Nephron (organoid): ENCODE results near the gene CDH23.
A peak's percentile ranks its signal among the peaks of the same experiment; 100 is the strongest.

Source experiments
- H3K27ac Mint-ChIP-seq, 3 experiments: 2 replicates each; pipeline ENCODE4 v1.8.0; 2020; ENCODE audit warnings: mixed read lengths in 3 of 3, mild to moderate bottlenecking in 2 of 3, moderate library complexity in 1 of 3
- H3K27me3 Mint-ChIP-seq: 2 replicates; pipeline ENCODE4 v1.8.0; 2021; ENCODE audit warnings: low read depth, mild to moderate bottlenecking, moderate library complexity, mixed read lengths
- H3K36me3 Mint-ChIP-seq: 2 replicates; pipeline ENCODE4 v1.8.0; 2020; ENCODE audit warnings: low read depth, mixed read lengths
- H3K4me1 Mint-ChIP-seq: 2 replicates; pipeline ENCODE4 v1.8.0; 2020; ENCODE audit warnings: mixed read lengths
- H3K4me3 Mint-ChIP-seq, 3 experiments: 2 replicates each; pipeline ENCODE4 v1.8.0; 2020; ENCODE audit warnings: mild to moderate bottlenecking in 3 of 3, mixed read lengths in 3 of 3, moderate library complexity in 2 of 3
- H3K9me3 Mint-ChIP-seq: 2 replicates; pipeline ENCODE4 v1.8.0; 2020; ENCODE audit warnings: mixed read lengths
- TF ChIP-seq, protein P1 (sequence below), 3 experiments: fragments of 200-600 bp; sonication (generic); IDR thresholded peaks; one replicate each; pipeline ENCODE4 v1.5.0; 2021; ENCODE audit warnings: antibody characterized with exemption in 3 of 3; ENCODE audit not compliant: unreplicated experiment in 3 of 3

CDH23 gene

GRCh38 chr10:71429929-71430328, 33.2 kb downstream of the CDH23 start:
- Mint-ChIP-seq H3K4me1 (peaks cover 47% of the 10 kb centered on the region), H3K4me3 (peak overlapping the region in 1 of 3 experiments; percentile 17), H3K9me3 (no peaks in the 10 kb centered on the region), H3K27ac (peak overlapping the region in 2 of 3 experiments; percentile 5 to 6), H3K36me3 (no peaks in the 10 kb centered on the region), H3K27me3 (peaks cover 20% of the 10 kb centered on the region)
- TF ChIP-seq, protein P1, sequence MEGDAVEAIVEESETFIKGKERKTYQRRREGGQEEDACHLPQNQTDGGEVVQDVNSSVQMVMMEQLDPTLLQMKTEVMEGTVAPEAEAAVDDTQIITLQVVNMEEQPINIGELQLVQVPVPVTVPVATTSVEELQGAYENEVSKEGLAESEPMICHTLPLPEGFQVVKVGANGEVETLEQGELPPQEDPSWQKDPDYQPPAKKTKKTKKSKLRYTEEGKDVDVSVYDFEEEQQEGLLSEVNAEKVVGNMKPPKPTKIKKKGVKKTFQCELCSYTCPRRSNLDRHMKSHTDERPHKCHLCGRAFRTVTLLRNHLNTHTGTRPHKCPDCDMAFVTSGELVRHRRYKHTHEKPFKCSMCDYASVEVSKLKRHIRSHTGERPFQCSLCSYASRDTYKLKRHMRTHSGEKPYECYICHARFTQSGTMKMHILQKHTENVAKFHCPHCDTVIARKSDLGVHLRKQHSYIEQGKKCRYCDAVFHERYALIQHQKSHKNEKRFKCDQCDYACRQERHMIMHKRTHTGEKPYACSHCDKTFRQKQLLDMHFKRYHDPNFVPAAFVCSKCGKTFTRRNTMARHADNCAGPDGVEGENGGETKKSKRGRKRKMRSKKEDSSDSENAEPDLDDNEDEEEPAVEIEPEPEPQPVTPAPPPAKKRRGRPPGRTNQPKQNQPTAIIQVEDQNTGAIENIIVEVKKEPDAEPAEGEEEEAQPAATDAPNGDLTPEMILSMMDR (IDR thresholded peaks at IDR 0.05; ENCODE audit: unreplicated experiment in 3 of 3): peak in 1 of 3 experiments; percentile 16

DNA sequence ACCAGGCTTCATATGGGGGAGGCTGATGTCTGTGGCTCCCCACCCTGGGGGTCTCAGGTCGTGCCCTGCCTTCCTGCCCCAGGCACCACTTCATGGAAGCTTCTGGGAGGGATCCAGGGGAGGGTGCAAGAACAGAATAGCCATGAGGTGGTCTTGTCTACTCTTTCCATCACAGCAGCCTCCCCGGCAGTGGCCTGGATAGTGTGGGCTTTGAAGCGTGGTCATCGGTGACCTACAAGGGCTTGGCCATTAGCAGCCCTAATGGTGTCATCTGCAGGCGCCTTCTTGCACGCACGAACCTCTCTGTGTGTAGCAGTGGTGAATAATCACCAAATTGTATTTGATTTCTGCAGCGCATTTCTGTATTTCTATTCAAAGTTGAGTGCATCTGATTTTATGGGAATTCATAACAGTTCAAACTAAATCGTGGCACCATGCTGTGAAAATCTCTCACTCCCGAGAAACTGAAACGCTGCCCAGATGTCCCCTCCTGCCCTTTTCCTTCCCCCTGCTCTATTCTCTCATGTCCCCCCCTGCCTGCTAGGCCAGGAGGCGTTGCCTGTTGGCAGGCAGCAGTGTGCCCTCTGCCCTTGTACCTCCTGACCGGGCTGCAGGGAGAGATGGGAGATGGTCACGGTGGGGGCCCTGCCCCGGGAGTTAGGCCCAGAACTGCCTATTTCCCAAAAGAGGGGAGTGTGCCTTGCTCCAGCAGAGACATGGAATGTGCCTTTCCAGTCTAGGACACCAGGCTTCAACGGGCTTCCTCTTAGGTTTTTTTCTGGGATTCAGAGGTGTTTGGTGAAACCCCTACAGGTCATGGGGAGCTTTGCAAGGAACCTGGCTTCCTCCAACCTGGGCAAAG, 34.8 kb downstream of the CDH23 start:
- Mint-ChIP-seq H3K4me1 (peaks cover 58% of the 10 kb centered on the region), H3K36me3 (no peaks in the 10 kb centered on the region), H3K4me3 (peak overlapping the region in 1 of 3 experiments; percentile 25), H3K27me3 (peaks cover 16% of the 10 kb centered on the region), H3K9me3 (no peaks in the 10 kb centered on the region), H3K27ac (peak overlapping the region; percentile 6 to 73 (median 28))
- TF ChIP-seq, protein P1 (IDR thresholded peaks at IDR 0.05; ENCODE audit: unreplicated experiment in 3 of 3): peak in 1 of 3 experiments; percentile 15

- peaks cover 12% of the 10 kb centered on the region for H3K27me3 Mint-ChIP-seq
- no peaks in the 10 kb centered on the region for H3K9me3 Mint-ChIP-seq
- H3K27ac Mint-ChIP-seq: peak overlapping the region in 2 of 3 experiments; percentile 26 to 28
- H3K4me3 Mint-ChIP-seq: no peak overlapping the region
- no peaks in the 10 kb centered on the region for H3K36me3 Mint-ChIP-seq
- TF ChIP-seq, protein P1 (IDR thresholded peaks at IDR 0.05; ENCODE audit: unreplicated experiment in 3 of 3): peak in 1 of 3 experiments; percentile 4
- peaks cover 67% of the 10 kb centered on the region for H3K4me1 Mint-ChIP-seq
Observed at GRCh38 chr10:71432101-71432905, 35.6 kb downstream of the CDH23 start.

DNA sequence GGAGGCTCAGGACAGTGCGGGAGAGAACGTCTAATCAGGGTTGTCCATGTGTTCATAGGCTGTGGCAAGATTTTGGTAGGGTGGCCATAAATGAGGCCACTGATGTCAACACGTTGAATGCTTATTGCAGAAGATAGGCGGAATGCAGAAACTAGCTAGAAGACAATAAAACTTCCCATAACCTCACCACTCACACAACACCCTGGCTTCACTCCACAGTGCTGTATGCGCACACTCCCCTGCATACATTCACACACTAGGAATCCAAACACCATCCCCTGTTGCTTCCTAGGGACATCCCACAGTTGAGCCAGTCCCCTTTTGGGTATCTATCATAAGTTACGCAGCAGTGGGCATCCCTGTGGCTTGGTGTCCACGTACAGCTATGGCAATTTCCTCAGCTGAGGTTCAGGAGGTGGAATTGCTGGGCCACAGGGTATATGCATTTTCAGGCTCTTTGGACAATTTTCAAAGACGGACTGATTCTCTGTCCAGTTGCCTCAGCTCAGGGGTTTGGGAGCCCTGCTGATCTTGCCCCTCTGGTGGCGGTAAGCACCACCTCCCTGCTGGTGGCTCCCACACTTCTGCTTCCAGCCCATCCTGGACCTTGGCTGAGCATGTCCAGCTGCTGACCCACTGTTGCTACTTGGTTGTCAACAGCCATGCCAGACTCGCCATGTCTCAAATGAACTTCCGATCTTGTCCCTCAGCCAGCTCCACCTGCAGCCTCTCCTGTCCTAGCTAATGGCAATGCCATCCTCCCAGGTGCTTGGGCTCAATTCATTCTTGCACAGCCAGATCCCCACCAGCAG, 36.4 kb downstream of the CDH23 start:
- Mint-ChIP-seq H3K4me3 (no peak overlapping the region), H3K27me3 (peaks cover 12% of the 10 kb centered on the region), H3K36me3 (no peaks in the 10 kb centered on the region), H3K9me3 (no peaks in the 10 kb centered on the region), H3K4me1 (peaks cover 74% of the 10 kb centered on the region), H3K27ac (peak overlapping the region in 2 of 3 experiments; percentile 9 to 35)
- TF ChIP-seq, protein P1 (IDR thresholded peaks at IDR 0.05; ENCODE audit: unreplicated experiment in 3 of 3): no peak
